ENCODE results near the gene DSC3.

Gene DSC3

GRCh38 chr18:31030574-31031278 lies 11.8 kb downstream of the DSC3 start:
- TF ChIP-seq YY1 (IDR thresholded peaks at IDR 0.05; ENCODE audit: low read depth) (no peak), TCF12 (IDR thresholded peaks at IDR 0.05; ENCODE audit: low read depth) (no peak), RAD21 (IDR thresholded peaks at IDR 0.05; ENCODE audit: low read depth) (no peak), CEBPB (IDR thresholded peaks at IDR 0.05) (no peak), TAF1 (IDR thresholded peaks at IDR 0.05; ENCODE audit: low read depth) (no peak), NFIC (IDR thresholded peaks at IDR 0.05) (no peak), USF1 (IDR thresholded peaks at IDR 0.05) (no peak), ZBTB7A (IDR thresholded peaks at IDR 0.05; ENCODE audit: low read depth) (no peak), EP300 (IDR thresholded peaks at IDR 0.05; ENCODE audit: borderline replicate concordance) (no peak), TEAD4 (IDR thresholded peaks at IDR 0.05) (no peak), MAX (IDR thresholded peaks at IDR 0.05) (no peak), FOXM1 (IDR thresholded peaks at IDR 0.05; ENCODE audit: borderline replicate concordance, low read depth) (no peak), EGR1 (IDR thresholded peaks at IDR 0.05) (no peak), CREB1 (IDR thresholded peaks at IDR 0.05; ENCODE audit: low read depth) (no peak), REST (IDR thresholded peaks at IDR 0.05; ENCODE audit: low read depth) (no peak)

GRCh38 chr18:31015715-31016434 lies 26.7 kb downstream of the DSC3 start:
- TF ChIP-seq ZBTB7A (IDR thresholded peaks at IDR 0.05; ENCODE audit: low read depth) = no peak
- TF ChIP-seq USF1 (IDR thresholded peaks at IDR 0.05) = no peak
- no peak for TF ChIP-seq EP300 (IDR thresholded peaks at IDR 0.05; ENCODE audit: borderline replicate concordance)
- TF ChIP-seq MAX (IDR thresholded peaks at IDR 0.05) = no peak
- TF ChIP-seq REST (IDR thresholded peaks at IDR 0.05; ENCODE audit: low read depth) = no peak
- no peak for TF ChIP-seq EGR1 (IDR thresholded peaks at IDR 0.05)

GRCh38 chr18:31010601-31011000 lies 31.9 kb downstream of the DSC3 start:
- no peak for TF ChIP-seq MAX (IDR thresholded peaks at IDR 0.05)
- no peak for TF ChIP-seq EP300 (IDR thresholded peaks at IDR 0.05; ENCODE audit: borderline replicate concordance)
- no peak for TF ChIP-seq RAD21 (IDR thresholded peaks at IDR 0.05; ENCODE audit: low read depth)
- no peak for TF ChIP-seq NFIC (IDR thresholded peaks at IDR 0.05)
- no peak for TF ChIP-seq USF1 (IDR thresholded peaks at IDR 0.05)
- no peak for TF ChIP-seq CREB1 (IDR thresholded peaks at IDR 0.05; ENCODE audit: low read depth)
- no peak for TF ChIP-seq FOXM1 (IDR thresholded peaks at IDR 0.05; ENCODE audit: borderline replicate concordance, low read depth)
- no peak for TF ChIP-seq TAF1 (IDR thresholded peaks at IDR 0.05; ENCODE audit: low read depth)
- TF ChIP-seq REST (IDR thresholded peaks at IDR 0.05; ENCODE audit: low read depth) = no peak
- no peak for TF ChIP-seq ZBTB7A (IDR thresholded peaks at IDR 0.05; ENCODE audit: low read depth)
